Tibial nerve (tissue), 4 donors: Measurements from ENCODE around the gene HAUS5. TPM values are rescaled to one million over a fixed set of nuclear protein-coding genes. Genes with fewer than 3 reads are reported as not detected.
"Not testable (repeated sequence)": the region's sequence is repeated elsewhere in the genome, so short reads cannot be mapped to it uniquely, and the experiment has no call there.

Source experiments
- DNase-seq, 2 donors: peaks; one replicate each; pipeline ENCODE4 v3.0.0-alpha.2; 2019; ENCODE audit warnings: low spot score in 2 of 2
- H3K27ac ChIP-seq, 4 donors: fragments of 200-600 bp; sonication (generic) in 3 of 4; one replicate each; pipeline ENCODE4 v1.5.1; 2017 to 2019; ENCODE audit warnings: mild to moderate bottlenecking in 1 of 4
- H3K27me3 ChIP-seq, 2 donors: fragments of 200-600 bp; sonication (generic) in 1 of 2; one replicate each; pipeline versions ENCODE4 v1.5.1 to v1.6.0; 2017 to 2019
- H3K36me3 ChIP-seq, 3 donors: fragments of 200-600 bp; sonication (generic); one replicate each; pipeline ENCODE4 v1.5.1; 2018 to 2019
- H3K4me1 ChIP-seq, 4 donors: fragments of 200-600 bp; sonication (generic) in 3 of 4; one replicate each; pipeline ENCODE4 v1.5.1; 2017 to 2019
- H3K4me3 ChIP-seq, 4 donors: fragments of 200-600 bp; sonication (generic) in 3 of 4; one replicate each; pipeline ENCODE4 v1.5.1; 2017 to 2019; ENCODE audit warnings: mild to moderate bottlenecking in 1 of 4, moderate library complexity in 1 of 4
- H3K9me3 ChIP-seq, 4 donors: fragments of 200-600 bp; sonication (generic) in 3 of 4; one replicate each; pipeline ENCODE4 v1.5.1; 2017 to 2019
- CTCF ChIP-seq, 5 experiments: fragments of 200-600 bp in 3 of 5; fragments of 450-650 bp in 2 of 5; sonication (generic) in 3 of 5; IDR thresholded peaks; one replicate each; pipeline ENCODE4 v1.5.1; 2016 to 2019; ENCODE audit warnings: antibody characterized with exemption in 5 of 5, mild to moderate bottlenecking in 3 of 5, moderate library complexity in 2 of 5
- EP300 ChIP-seq, 2 donors: sonication (generic); formaldehyde crosslinking; IDR thresholded peaks; one replicate each; pipeline ENCODE4 v1.6.1; 2017; ENCODE audit warnings: antibody characterized with exemption in 2 of 2, mild to moderate bottlenecking in 1 of 2
- POLR2A ChIP-seq, 2 donors: fragments of 450-650 bp; IDR thresholded peaks; one replicate each; pipeline ENCODE4 v1.6.1; 2017; ENCODE audit warnings: antibody characterized with exemption in 2 of 2, mild to moderate bottlenecking in 2 of 2, moderate library complexity in 2 of 2
- WGBS, 2 donors: methylation state at CpG; one replicate each; pipeline ENCODE4 v1.1.5; 2018; 5-methylcytosine and 5-hydroxymethylcytosine counted together
- total RNA-seq, 4 donors: library from RNA; depleted of rRNA; stranded (reverse); fragments of >200 nt; gene quantifications; one replicate each; pipeline ENCODE4 v1.1.0, GENCODE V29; 2016

HAUS5 gene
- total RNA-seq, 4 donors from 2014 or later = 9.8 to 17.1 (median 11.0) TPM

- Histone ChIP-seq H3K27ac (no peak overlapping the region), H3K4me1 (peaks cover 0 to 37% (median 9%) of the 10 kb centered on the region in 4 donors), H3K36me3 (peaks cover 0 to 58% (median 17%) of the 10 kb centered on the region in 3 donors), H3K9me3 (no peaks in the 10 kb centered on the region), H3K27me3 (no peaks in the 10 kb centered on the region), H3K4me3 (no peak overlapping the region)
- 73 to 76% methylated on average over 9 of the region's 9 CpGs for WGBS, 2 donors
- DNase-seq = no peak
- TF ChIP-seq POLR2A (IDR thresholded peaks at IDR 0.05) (no peak), CTCF (IDR thresholded peaks at IDR 0.05) (no peak), EP300 (IDR thresholded peaks at IDR 0.05) (no peak)
These were observed 38.0 kb downstream of the HAUS5 start for GRCh38 chr19:35650581-35650980.

- H3K4me3 ChIP-seq, H3K27ac ChIP-seq, H3K9me3 ChIP-seq, DNase-seq, H3K27me3 ChIP-seq: not testable (repeated sequence)
- H3K4me1 ChIP-seq = peaks cover 0 to 11% (median under 1%) of the 10 kb centered on the region in 4 donors
- 96 to 97% methylated on average over 6 of the region's 6 CpGs for WGBS, 2 donors
- peaks cover 0 to 98% (median 36%) of the 10 kb centered on the region in 3 donors for H3K36me3 ChIP-seq
These were observed 42.3 kb downstream of the HAUS5 start for GRCh38 chr19:35654828-35655227.

GRCh38 chr19:35655600-35655999, 43.1 kb downstream of the HAUS5 start:
- TF ChIP-seq POLR2A (IDR thresholded peaks at IDR 0.05) = no peak
- no peak for TF ChIP-seq EP300 (IDR thresholded peaks at IDR 0.05)
- no peak for TF ChIP-seq CTCF (IDR thresholded peaks at IDR 0.05)
- DNase-seq = no peak
- no peak overlapping the region for H3K4me3 ChIP-seq
- WGBS, 2 donors = 95 to 97% methylated on average over 4 of the region's 4 CpGs
- H3K9me3 ChIP-seq = no peaks in the 10 kb centered on the region
- no peaks in the 10 kb centered on the region for H3K27me3 ChIP-seq
- H3K27ac ChIP-seq = no peak overlapping the region
- H3K36me3 ChIP-seq = peaks cover 0 to 100% (median 36%) of the 10 kb centered on the region in 3 donors
- H3K4me1 ChIP-seq = peaks cover 0 to 3% (median 0%) of the 10 kb centered on the region in 4 donors

- DNase-seq = no peak
- no peaks in the 10 kb centered on the region for H3K4me1 ChIP-seq
- no peaks in the 10 kb centered on the region for H3K9me3 ChIP-seq
- H3K27ac ChIP-seq = no peak overlapping the region
- no peaks in the 10 kb centered on the region for H3K27me3 ChIP-seq
- TF ChIP-seq POLR2A (IDR thresholded peaks at IDR 0.05) (no peak), CTCF (IDR thresholded peaks at IDR 0.05) (no peak), EP300 (IDR thresholded peaks at IDR 0.05) (no peak)
- H3K36me3 ChIP-seq = peaks cover 0 to 100% (median 36%) of the 10 kb centered on the region in 3 donors
- no peak overlapping the region for H3K4me3 ChIP-seq
- WGBS, 2 donors = 94% methylated on average over 6 of the region's 6 CpGs
These were observed 44.2 kb downstream of the HAUS5 start for GRCh38 chr19:35656700-35657099.

GRCh38 chr19:35657904-35658700, 45.6 kb downstream of the HAUS5 start:
- TF ChIP-seq EP300 (IDR thresholded peaks at IDR 0.05) (no peak), POLR2A (IDR thresholded peaks at IDR 0.05) (no peak)
- no peak for DNase-seq
- no peak overlapping the region for H3K4me3 ChIP-seq
- peaks cover 0 to 100% (median 35%) of the 10 kb centered on the region in 3 donors for H3K36me3 ChIP-seq
- WGBS, 2 donors = 88 to 92% methylated on average over 15 of the region's 15 CpGs
- no peak overlapping the region for H3K27ac ChIP-seq
- H3K4me1 ChIP-seq = no peaks in the 10 kb centered on the region
- no peaks in the 10 kb centered on the region for H3K27me3 ChIP-seq
- H3K9me3 ChIP-seq = no peaks in the 10 kb centered on the region

- H3K9me3 ChIP-seq = no peaks in the 10 kb centered on the region
- no peaks in the 10 kb centered on the region for H3K27me3 ChIP-seq
- peaks cover 0 to 89% (median 18%) of the 10 kb centered on the region in 3 donors for H3K36me3 ChIP-seq
- H3K4me3 ChIP-seq = no peak overlapping the region
- no peak for DNase-seq
- no peak overlapping the region for H3K27ac ChIP-seq
- WGBS, 2 donors = 97 to 98% methylated on average over 6 of the region's 6 CpGs
- TF ChIP-seq CTCF (IDR thresholded peaks at IDR 0.05) (no peak), POLR2A (IDR thresholded peaks at IDR 0.05) (no peak), EP300 (IDR thresholded peaks at IDR 0.05) (no peak)
- no peaks in the 10 kb centered on the region for H3K4me1 ChIP-seq
These were observed 49.4 kb downstream of the HAUS5 start for GRCh38 chr19:35661995-35662340.
